H9 (cell line): ENCODE results near the gene CXCL1. TPM values are rescaled to one million over a fixed set of nuclear protein-coding genes. Genes with fewer than 3 reads are reported as not detected.

ENCODE experiments used
- DNase-seq: peaks from one replicate; pipeline ENCODE4 v3.0.0-alpha.2; 2017
- H2AFZ ChIP-seq: one replicate; pipeline ENCODE4 v1.6.1; 2013; ENCODE audit warnings: mild to moderate bottlenecking, low read length, control low read depth, moderate library complexity
- H2AK5ac ChIP-seq: 2 replicates; pipeline ENCODE4 v1.6.1; 2013; ENCODE audit warnings: low read length, control low read depth, mixed read lengths; ENCODE audit not compliant: insufficient read length
- H2BK120ac ChIP-seq: one replicate; pipeline ENCODE4 v1.6.1; 2013; ENCODE audit warnings: low read depth, mild to moderate bottlenecking, low read length, control low read depth, inconsistent platforms; ENCODE audit not compliant: poor library complexity, severe bottlenecking
- H2BK12ac ChIP-seq: 2 replicates; pipeline ENCODE4 v1.6.1; 2013; ENCODE audit warnings: low read length, control low read depth, mixed read lengths, low read depth; ENCODE audit not compliant: insufficient read length
- H2BK15ac ChIP-seq: 2 replicates; pipeline ENCODE4 v1.6.1; 2013; ENCODE audit warnings: low read depth, low read length, control low read depth
- H2BK20ac ChIP-seq: one replicate; pipeline ENCODE4 v1.6.1; 2013; ENCODE audit warnings: low read depth, mild to moderate bottlenecking, low read length, control low read depth, inconsistent platforms; ENCODE audit not compliant: poor library complexity, severe bottlenecking
- H2BK5ac ChIP-seq: 2 replicates; pipeline ENCODE4 v1.6.1; 2013; ENCODE audit warnings: low read length, control low read depth, mixed read lengths; ENCODE audit not compliant: insufficient read length
- H3K14ac ChIP-seq: 2 replicates; pipeline ENCODE4 v1.6.1; 2013; ENCODE audit warnings: low read length, control low read depth; ENCODE audit not compliant: insufficient read depth
- H3K18ac ChIP-seq: 2 replicates; pipeline ENCODE4 v1.6.1; 2013; ENCODE audit warnings: low read depth, mild to moderate bottlenecking, mixed read lengths, low read length, control low read depth; ENCODE audit not compliant: insufficient read length
- H3K23ac ChIP-seq: 2 replicates; pipeline ENCODE4 v1.6.1; 2013; ENCODE audit warnings: low read length, control low read depth, mixed read lengths, low read depth; ENCODE audit not compliant: insufficient read length
- H3K23me2 ChIP-seq: 2 replicates; pipeline ENCODE4 v1.6.1; 2013; ENCODE audit warnings: low read depth, mild to moderate bottlenecking, mixed read lengths, low read length, control low read depth; ENCODE audit not compliant: insufficient read length, poor library complexity, severe bottlenecking
- H3K27ac ChIP-seq: 2 replicates; pipeline ENCODE4 v1.5.1; 2013; ENCODE audit warnings: low read length, control low read depth, mixed read lengths, low read depth; ENCODE audit not compliant: insufficient read length
- H3K27me3 ChIP-seq: 2 replicates; pipeline ENCODE4 v1.6.1; 2013; ENCODE audit warnings: low read length, control low read depth, inconsistent platforms; ENCODE audit not compliant: insufficient read depth
- H3K4ac ChIP-seq: 2 replicates; pipeline ENCODE4 v1.6.1; 2013; ENCODE audit warnings: low read depth, mild to moderate bottlenecking, control low read depth, inconsistent platforms, low read length, moderate library complexity
- H3K4me1 ChIP-seq: 2 replicates; pipeline ENCODE4 v1.6.1; 2013; ENCODE audit warnings: low read length, control low read depth, inconsistent platforms; ENCODE audit not compliant: insufficient read depth
- H3K4me2 ChIP-seq: 2 replicates; pipeline ENCODE4 v1.6.1; 2013; ENCODE audit warnings: low read length, control low read depth, mixed read lengths; ENCODE audit not compliant: insufficient read length, insufficient read depth
- H3K56ac ChIP-seq: 2 replicates; pipeline ENCODE4 v1.6.1; 2013; ENCODE audit warnings: low read depth, mild to moderate bottlenecking, mixed read lengths, low read length, control low read depth; ENCODE audit not compliant: insufficient read length
- H3K79me1 ChIP-seq: 2 replicates; pipeline ENCODE4 v1.6.1; 2013; ENCODE audit warnings: low read depth, mild to moderate bottlenecking, moderate library complexity, low read length, control low read depth, inconsistent platforms; ENCODE audit not compliant: insufficient read depth, poor library complexity, severe bottlenecking
- H3K79me2 ChIP-seq: 2 replicates; pipeline ENCODE4 v1.6.1; 2013; ENCODE audit warnings: low read length, control low read depth, inconsistent platforms; ENCODE audit not compliant: insufficient read depth
- H3K9ac ChIP-seq: 2 replicates; pipeline ENCODE4 v1.6.1; 2013; ENCODE audit warnings: low read length, control low read depth, mixed read lengths; ENCODE audit not compliant: insufficient read length; ENCODE audit errors: extremely low read depth
- H3K9me3 ChIP-seq: one replicate; pipeline ENCODE4 v1.6.1; 2013; ENCODE audit warnings: low read depth, low read length, inconsistent platforms; ENCODE audit not compliant: control insufficient read depth
- H3T11ph ChIP-seq: one replicate; pipeline ENCODE4 v1.6.1; 2013; ENCODE audit warnings: mild to moderate bottlenecking, low read length, control low read depth, inconsistent platforms
- H4K20me1 ChIP-seq: one replicate; pipeline ENCODE4 v1.6.1; 2013; ENCODE audit not compliant: control insufficient read depth, insufficient read length, insufficient read depth
- H4K5ac ChIP-seq: 2 replicates; pipeline ENCODE4 v1.6.1; 2013; ENCODE audit warnings: low read depth, mild to moderate bottlenecking, mixed read lengths, low read length, control low read depth; ENCODE audit not compliant: insufficient read length
- H4K8ac ChIP-seq: replicated peaks from 2 replicates; pipeline ENCODE4 v1.6.1; 2013; ENCODE audit warnings: low read length, control low read depth, mixed read lengths, low read depth; ENCODE audit not compliant: insufficient read length
- H4K91ac ChIP-seq: 2 replicates; pipeline ENCODE4 v1.6.1; 2013; ENCODE audit warnings: low read depth, mild to moderate bottlenecking, moderate library complexity, mixed read lengths, low read length, control low read depth; ENCODE audit not compliant: insufficient read length
- H3K27ac Mint-ChIP-seq, 3 experiments: 2 replicates in 2 of 3; 3 replicates in 1 of 3; pipeline ENCODE4 v1.8.0; 2020 to 2021; ENCODE audit warnings: mixed read lengths in 3 of 3, mild to moderate bottlenecking in 1 of 3, moderate library complexity in 1 of 3
- H3K27me3 Mint-ChIP-seq: 2 replicates; pipeline ENCODE4 v1.8.0; 2021; ENCODE audit warnings: low read depth, mild to moderate bottlenecking, moderate library complexity, mixed read lengths
- H3K36me3 Mint-ChIP-seq, 3 experiments: 2 replicates in 2 of 3; 3 replicates in 1 of 3; pipeline ENCODE4 v1.8.0; 2020 to 2021; ENCODE audit warnings: low read depth in 3 of 3, mixed read lengths in 3 of 3; ENCODE audit not compliant: insufficient read depth in 1 of 3
- H3K4me1 Mint-ChIP-seq, 2 experiments: 2 replicates each; pipeline ENCODE4 v1.8.0; 2020; ENCODE audit warnings: mixed read lengths in 2 of 2
- H3K4me3 Mint-ChIP-seq, 2 experiments: 2 replicates in 1 of 2; 3 replicates in 1 of 2; pipeline ENCODE4 v1.8.0; 2020 to 2021; ENCODE audit warnings: mild to moderate bottlenecking in 2 of 2, mixed read lengths in 2 of 2, moderate library complexity in 1 of 2
- H3K9me3 Mint-ChIP-seq, 2 experiments: 2 replicates in 1 of 2; 3 replicates in 1 of 2; pipeline ENCODE4 v1.8.0; 2020; ENCODE audit warnings: mild to moderate bottlenecking in 2 of 2, mixed read lengths in 2 of 2, moderate library complexity in 1 of 2
- WGBS: extraction: QIAGEN DNeasy Blood & Tissue Kit; methylation state at CpG from one replicate; pipeline ENCODE4 v1.1.7; 2013; ENCODE audit warnings: missing lambda C conversion rate, low lambda C conversion rate, mixed read lengths; ENCODE audit not compliant: insufficient read length; ENCODE audit errors: extremely low coverage; 5-methylcytosine and 5-hydroxymethylcytosine counted together
- total RNA-seq: library from RNA; stranded (reverse); gene quantifications from 2 replicates; pipeline ENCODE4 v1.2.1, GENCODE V29; 2021
- TF ChIP-seq, protein P1 (sequence below): fragments of 200-600 bp; sonication (generic); conservative IDR thresholded peaks from 3 replicates; pipeline ENCODE4 v1.8.0; 2021; ENCODE audit warnings: antibody characterized with exemption, mild to moderate bottlenecking

CXCL1 gene
- total RNA-seq, 1 experiment from 2014 or later, result 0.20 TPM

- TF ChIP-seq, protein P1, sequence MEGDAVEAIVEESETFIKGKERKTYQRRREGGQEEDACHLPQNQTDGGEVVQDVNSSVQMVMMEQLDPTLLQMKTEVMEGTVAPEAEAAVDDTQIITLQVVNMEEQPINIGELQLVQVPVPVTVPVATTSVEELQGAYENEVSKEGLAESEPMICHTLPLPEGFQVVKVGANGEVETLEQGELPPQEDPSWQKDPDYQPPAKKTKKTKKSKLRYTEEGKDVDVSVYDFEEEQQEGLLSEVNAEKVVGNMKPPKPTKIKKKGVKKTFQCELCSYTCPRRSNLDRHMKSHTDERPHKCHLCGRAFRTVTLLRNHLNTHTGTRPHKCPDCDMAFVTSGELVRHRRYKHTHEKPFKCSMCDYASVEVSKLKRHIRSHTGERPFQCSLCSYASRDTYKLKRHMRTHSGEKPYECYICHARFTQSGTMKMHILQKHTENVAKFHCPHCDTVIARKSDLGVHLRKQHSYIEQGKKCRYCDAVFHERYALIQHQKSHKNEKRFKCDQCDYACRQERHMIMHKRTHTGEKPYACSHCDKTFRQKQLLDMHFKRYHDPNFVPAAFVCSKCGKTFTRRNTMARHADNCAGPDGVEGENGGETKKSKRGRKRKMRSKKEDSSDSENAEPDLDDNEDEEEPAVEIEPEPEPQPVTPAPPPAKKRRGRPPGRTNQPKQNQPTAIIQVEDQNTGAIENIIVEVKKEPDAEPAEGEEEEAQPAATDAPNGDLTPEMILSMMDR, result no peak
- no peak overlapping the region for H3K56ac ChIP-seq
- no peak overlapping the region for H3K4ac ChIP-seq
- no peak overlapping the region for H4K91ac ChIP-seq
- no peaks in the 10 kb centered on the region for H3K79me1 ChIP-seq
- H3K4me1 ChIP-seq, result no peaks in the 10 kb centered on the region; the same call in 1 of the 2 replicates
- DNase-seq, result no peak
- no peaks in the 10 kb centered on the region for H3K79me2 ChIP-seq
- no peak overlapping the region for H3K4me3 Mint-ChIP-seq
- peaks cover 5% of the 10 kb centered on the region for H3K27me3 Mint-ChIP-seq
- H4K8ac ChIP-seq, result no peak overlapping the region
- H3K9me3 ChIP-seq, result no peaks in the 10 kb centered on the region
- H4K20me1 ChIP-seq, result no peaks in the 10 kb centered on the region
- H3K27ac Mint-ChIP-seq, result no peak overlapping the region
- H2AK5ac ChIP-seq, result no peak overlapping the region
- no peaks in the 10 kb centered on the region for H3K36me3 Mint-ChIP-seq
- no peak overlapping the region for H3T11ph ChIP-seq
- H2BK120ac ChIP-seq, result no peak overlapping the region
- no peak overlapping the region for H3K27ac ChIP-seq
- no peak overlapping the region for H3K14ac ChIP-seq
- H3K23me2 ChIP-seq, result no peaks in the 10 kb centered on the region
- H2BK5ac ChIP-seq, result no peak overlapping the region
- WGBS, result no CpG with 5 or more reads among the region's 4 CpGs
- no peak overlapping the region for H3K18ac ChIP-seq
- H3K4me1 Mint-ChIP-seq, result peaks cover 4 to 6% of the 10 kb centered on the region in 2 experiments; a peak in 3 of 4 replicates
- no peak overlapping the region for H2AFZ ChIP-seq
- H3K9me3 Mint-ChIP-seq, result no peaks in the 10 kb centered on the region
- H2BK20ac ChIP-seq, result no peak overlapping the region
- no peak overlapping the region for H3K4me2 ChIP-seq
- H2BK15ac ChIP-seq, result no peak overlapping the region
- H3K9ac ChIP-seq, result no peak overlapping the region
- no peak overlapping the region for H3K23ac ChIP-seq
- no peak overlapping the region for H4K5ac ChIP-seq
- H2BK12ac ChIP-seq, result no peak overlapping the region
- no peaks in the 10 kb centered on the region for H3K27me3 ChIP-seq
These were observed 13.8 kb upstream of the CXCL1 start for GRCh38 chr4:73855406-73855805.
